IMR-90 (cell line): ENCODE measurements around the gene CETN2. TPM values are rescaled to one million over a fixed set of nuclear protein-coding genes. Genes with fewer than 3 reads are reported as not detected.

Source experiments
- ATAC-seq: fragments of 200-7000 bp; cut with Tn5 transposase; 2 replicates; pipeline ENCODE4 v1.9.1; 2020; ENCODE audit warnings: low read depth, mild to moderate bottlenecking, moderate library complexity
- BruUV-seq: library from RNA; stranded (reverse); fragments of 400-500 nt; replicated peaks from 2 replicates; lab custom pipeline; 2021; lab: Mats Ljungman, UMichigan
- CTCF ChIA-PET: fragments of 300-600 bp; formaldehyde crosslinking; extraction: SDS; loops from one replicate; lab custom pipeline; 2021; ENCODE audit warnings: antibody characterized with exemption; lab: Yijun Ruan, JAX
- POLR2A ChIA-PET: fragments of 300-600 bp; sonication (Branson Sonifier 250); formaldehyde crosslinking; loops from one replicate; lab custom pipeline; 2022; ENCODE audit warnings: antibody characterized with exemption; ENCODE audit not compliant: unreplicated experiment; lab: Charles Lee
- DNase-seq: peaks from one replicate; pipeline ENCODE4 v3.0.0; 2013
- H2AFZ ChIP-seq: replicated peaks from 2 replicates; pipeline ENCODE3; 2013; ENCODE audit warnings: low read length, mild to moderate bottlenecking; ENCODE audit not compliant: poor library complexity
- H2AK5ac ChIP-seq: 2 replicates; pipeline ENCODE4 v1.6.1; 2013; ENCODE audit warnings: low read depth, low read length, inconsistent platforms
- H2AK9ac ChIP-seq: replicated peaks from 2 replicates; pipeline ENCODE3; 2013; ENCODE audit warnings: mild to moderate bottlenecking, low read depth, low read length, moderate library complexity; ENCODE audit not compliant: poor library complexity
- H2BK120ac ChIP-seq: 2 replicates; pipeline ENCODE4 v1.6.1; 2013; ENCODE audit warnings: low read depth, low read length, inconsistent platforms
- H2BK15ac ChIP-seq: 3 replicates; pipeline ENCODE4 v1.6.1; 2013; ENCODE audit warnings: low read depth, low read length, inconsistent platforms
- H2BK20ac ChIP-seq: 2 replicates; pipeline ENCODE4 v1.6.1; 2013; ENCODE audit warnings: low read depth, mild to moderate bottlenecking, inconsistent platforms, low read length, moderate library complexity
- H2BK5ac ChIP-seq: 2 replicates; pipeline ENCODE4 v1.6.1; 2013; ENCODE audit warnings: mild to moderate bottlenecking, low read depth, low read length, inconsistent platforms; ENCODE audit not compliant: poor library complexity, severe bottlenecking
- H3K14ac ChIP-seq: replicated peaks from 2 replicates; pipeline ENCODE4 v1.6.1; 2013; ENCODE audit warnings: low read depth, low read length, inconsistent platforms
- H3K18ac ChIP-seq: 2 replicates; pipeline ENCODE4 v1.6.1; 2013; ENCODE audit warnings: low read depth, low read length, control low read depth
- H3K23ac ChIP-seq: 2 replicates; pipeline ENCODE4 v1.6.1; 2013; ENCODE audit warnings: low read depth, low read length, inconsistent platforms
- H3K27ac ChIP-seq: 2 replicates; pipeline ENCODE4 v1.5.1; 2013; ENCODE audit warnings: mild to moderate bottlenecking, control low read depth, low read length; ENCODE audit not compliant: insufficient read depth
- H3K27me3 ChIP-seq: 2 replicates; pipeline ENCODE4 v1.6.1; 2013; ENCODE audit warnings: low read length; ENCODE audit not compliant: control insufficient read depth, insufficient read depth
- H3K36me3 ChIP-seq: 2 replicates; pipeline ENCODE4 v1.6.1; 2013; ENCODE audit warnings: low read length, mixed read lengths; ENCODE audit not compliant: control insufficient read depth, insufficient read depth
- H3K4ac ChIP-seq: 2 replicates; pipeline ENCODE4 v1.6.1; 2013; ENCODE audit warnings: low read depth, low read length, inconsistent platforms
- H3K4me1 ChIP-seq: 2 replicates; pipeline ENCODE4 v1.6.1; 2013; ENCODE audit warnings: low read length, mixed read lengths; ENCODE audit not compliant: control insufficient read depth, insufficient read depth
- H3K4me2 ChIP-seq: 2 replicates; pipeline ENCODE4 v1.6.1; 2013; ENCODE audit warnings: low read depth, mild to moderate bottlenecking, control low read depth, low read length, moderate library complexity
- H3K4me3 ChIP-seq: 2 replicates; pipeline ENCODE4 v1.5.1; 2013; ENCODE audit warnings: low read depth, mild to moderate bottlenecking, control low read depth, low read length, moderate library complexity; ENCODE audit not compliant: insufficient read depth
- H3K56ac ChIP-seq: 2 replicates; pipeline ENCODE4 v1.6.1; 2013; ENCODE audit warnings: low read length, inconsistent platforms; ENCODE audit not compliant: insufficient read depth; ENCODE audit errors: extremely low read depth
- H3K79me1 ChIP-seq, 2 experiments: 2 replicates each; pipeline ENCODE4 v1.6.1; 2013; ENCODE audit warnings: low read length in 2 of 2, inconsistent platforms in 1 of 2, low read depth in 1 of 2
- H3K9ac ChIP-seq: 2 replicates; pipeline ENCODE4 v1.6.1; 2013; ENCODE audit warnings: low read depth, low read length, control low read depth
- H3K9me1 ChIP-seq: 2 replicates; pipeline ENCODE4 v1.6.1; 2013; ENCODE audit warnings: low read length, inconsistent platforms; ENCODE audit not compliant: insufficient read depth
- H3K9me3 ChIP-seq: 2 replicates; pipeline ENCODE4 v1.6.1; 2013; ENCODE audit warnings: low read length; ENCODE audit not compliant: control insufficient read depth, insufficient read depth
- H4K20me1 ChIP-seq: 2 replicates; pipeline ENCODE4 v1.6.1; 2013; ENCODE audit warnings: low read length, inconsistent platforms; ENCODE audit not compliant: insufficient read depth
- H4K5ac ChIP-seq: 2 replicates; pipeline ENCODE4 v1.6.1; 2013; ENCODE audit warnings: mild to moderate bottlenecking, low read depth, low read length, control low read depth
- H4K8ac ChIP-seq, 2 experiments: 2 replicates each; pipeline ENCODE4 v1.6.1; 2013; ENCODE audit warnings: low read depth in 2 of 2, low read length in 2 of 2, control low read depth in 1 of 2, inconsistent platforms in 1 of 2
- H4K91ac ChIP-seq: 2 replicates; pipeline ENCODE4 v1.6.1; 2013; ENCODE audit warnings: low read depth, low read length, inconsistent platforms; ENCODE audit not compliant: insufficient read depth
- BHLHE40 ChIP-seq: fragments of 150-350 bp; IDR thresholded peaks from 2 replicates; pipeline ENCODE4 v1.6.1; 2016; ENCODE audit warnings: mild to moderate bottlenecking, low read depth, low read length
- CEBPB ChIP-seq: IDR thresholded peaks from 2 replicates; pipeline ENCODE4 v1.6.1; 2012; ENCODE audit warnings: low read depth, low read length, improper control_type of control experiment
- CTCF ChIP-seq: conservative IDR thresholded peaks from 2 replicates; pipeline ENCODE4 v1.5.1; 2012; ENCODE audit warnings: mild to moderate bottlenecking, low read depth, low read length, improper control_type of control experiment
- MAFK ChIP-seq: IDR thresholded peaks from 2 replicates; pipeline ENCODE4 v1.6.1; 2012; ENCODE audit warnings: low read depth, low read length, improper control_type of control experiment
- MAZ ChIP-seq: IDR thresholded peaks from 2 replicates; pipeline ENCODE4 v1.6.1; 2012; ENCODE audit warnings: low read depth, mild to moderate bottlenecking, low read length, improper control_type of control experiment, moderate library complexity, borderline replicate concordance
- RAD21 ChIP-seq: IDR thresholded peaks from 2 replicates; pipeline ENCODE4 v1.6.1; 2012; ENCODE audit warnings: low read length, improper control_type of control experiment
- SMC3 ChIP-seq: fragments of 150-350 bp; IDR thresholded peaks from 2 replicates; pipeline ENCODE4 v1.6.1; 2016; ENCODE audit warnings: low read depth, mild to moderate bottlenecking, antibody characterized with exemption, low read length, moderate library complexity
- WGBS, 2 experiments: methylation state at CpG; one replicate each; pipeline versions ENCODE4 v1.1.5 to v1.1.7; 2013; ENCODE audit warnings: missing lambda C conversion rate in 2 of 2; ENCODE audit not compliant: insufficient read length in 1 of 2; ENCODE audit errors: extremely low coverage in 2 of 2; 5-methylcytosine and 5-hydroxymethylcytosine counted together
- dilution Hi-C: fragments of 300-500 bp; cut with HindIII; formaldehyde crosslinking; loops from one replicate; pipeline ENCODE4 v1.14.3; 2018; ENCODE audit warnings: low sequenced_read_pairs; ENCODE audit not compliant: unreplicated experiment
- in situ Hi-C: fragments of 300-500 bp; cut with MboI; formaldehyde crosslinking; loops from 3 replicates; pipeline ENCODE4 v1.14.3; 2019; ENCODE audit warnings: low sequenced_read_pairs, inconsistent platforms, mixed read lengths
- intact Hi-C: fragments of 100-400 bp; cut with micrococcal nuclease; formaldehyde crosslinking; loops from 2 replicates; pipeline ENCODE4 v1.10.0; 2022
- polyA plus RNA-seq, 3 experiments: library from polyadenylated mRNA; depleted of rRNA; stranded (reverse); fragments of >200 nt; gene quantifications; 2 replicates each; pipeline ENCODE4 v1.2.3, GENCODE V29; 2012; ENCODE audit warnings: low replicate concordance in 1 of 3
- total RNA-seq: library from RNA; depleted of rRNA; stranded (reverse); fragments of >200 nt; gene quantifications from 2 replicates; pipeline ENCODE4 v1.2.3, GENCODE V29; 2012

CETN2 gene
- total and polyA plus RNA-seq, 2 of the 4 experiments (the other 2 are of a cell fraction): 15.8 to 34.0 TPM

- H3K4me1 ChIP-seq: peaks cover 4% of the 10 kb centered on the region; the same call in 1 of the 2 replicates
- H3K23ac ChIP-seq: no peak overlapping the region
- no peak overlapping the region for H3K4me3 ChIP-seq
- ATAC-seq: peak; percentile 77
- H4K20me1 ChIP-seq: no peaks in the 10 kb centered on the region
- no peak overlapping the region for H2AK5ac ChIP-seq
- H2AFZ ChIP-seq: peak overlapping the region; percentile 34
- H3K27me3 ChIP-seq: no peaks in the 10 kb centered on the region
- intact Hi-C loops (loop anchor here (1.0 to 5.0 kb wide), 2 partner anchors 175 to 1666 kb away; no protein-coding TSS in a partner anchor), dilution Hi-C loops (no loop called here), in situ Hi-C loops (loop anchor here (25.0 kb wide), 1 partner anchor 1655 kb away; no protein-coding TSS in a partner anchor)
- H2BK5ac ChIP-seq: no peak overlapping the region
- no peak overlapping the region for H3K18ac ChIP-seq
- H3K4ac ChIP-seq: no peak overlapping the region
- H4K5ac ChIP-seq: no peak overlapping the region
- no peaks in the 10 kb centered on the region for H3K36me3 ChIP-seq
- no peak overlapping the region for H3K27ac ChIP-seq
- no peaks in the 10 kb centered on the region for H3K79me1 ChIP-seq
- H3K56ac ChIP-seq: no peak overlapping the region
- peak overlapping the region; percentile 68; the same call in 1 of the 2 replicates for H3K4me2 ChIP-seq
- no peak overlapping the region for H4K91ac ChIP-seq
- H3K14ac ChIP-seq: no peak overlapping the region
- no peak overlapping the region for H4K8ac ChIP-seq
- ChIA-PET POLR2A (no interaction called here), CTCF (interaction anchor here (0.8 kb wide), 1 partner anchor 342 kb away, joined by 3 read pairs; no protein-coding TSS in a partner anchor)
- H2BK20ac ChIP-seq: no peak overlapping the region
- H2AK9ac ChIP-seq: no peak overlapping the region
- peak; percentile 54 for DNase-seq
- BruUV-seq: no TSS peak
- no peaks in the 10 kb centered on the region for H3K9me3 ChIP-seq
- TF ChIP-seq RAD21 (peak; percentile 59), BHLHE40 (no peak), CTCF (peak; percentile 59), SMC3 (peak; percentile 38; the same call in 1 of the 2 replicates), MAZ (no peak), MAFK (no peak), CEBPB (no peak)
- H3K9me1 ChIP-seq: no peaks in the 10 kb centered on the region
- no peak overlapping the region for H3K9ac ChIP-seq
- H2BK15ac ChIP-seq: no peak overlapping the region
- no peak overlapping the region for H2BK120ac ChIP-seq
- WGBS, 2 experiments: no CpG with 5 or more reads among the region's 6 CpGs
Observed at GRCh38 chrX:152817078-152817764, 13.3 kb downstream of the CETN2 start.
